Fibroblast of skin of left biceps (primary cell): Measurements from ENCODE around the gene DIAPH1.

Experiments
- DNase-seq, 2 experiments: peaks; one replicate each; pipeline ENCODE4 v3.0.0-alpha.2; 2013; ENCODE audit warnings: low read depth in 2 of 2

The DIAPH1 gene

GRCh38 chr5:141618804-141619554, at the start of gene DIAPH1:
DIAPH1 (minus strand) TSS chr5:141619000; CDS start chr5:141618914, 86 bp downstream.
- peak; percentile 88 for DNase-seq

- DNase-seq: no peak
Measured at GRCh38 chr5:141665995-141666940, 47.5 kb upstream of the DIAPH1 start.

GRCh38 chr5:141664733-141665461, 46.1 kb upstream of the DIAPH1 start:
- DNase-seq: no peak

GRCh38 chr5:141663506-141663905, 44.7 kb upstream of the DIAPH1 start:
- no peak for DNase-seq

GRCh38 chr5:141662028-141662427, 43.2 kb upstream of the DIAPH1 start:
- no peak for DNase-seq

- peak; percentile 58 to 60 for DNase-seq
Measured at GRCh38 chr5:141657937-141658545, 39.2 kb upstream of the DIAPH1 start.

- no peak for DNase-seq
Measured at GRCh38 chr5:141657404-141657803, 38.6 kb upstream of the DIAPH1 start.

- no peak for DNase-seq
Measured at GRCh38 chr5:141656396-141656795, 37.6 kb upstream of the DIAPH1 start.

GRCh38 chr5:141655020-141655419, 36.2 kb upstream of the DIAPH1 start:
- no peak for DNase-seq

- peak; percentile 57 to 60 for DNase-seq
Measured at GRCh38 chr5:141654298-141654697, 35.5 kb upstream of the DIAPH1 start.

GRCh38 chr5:141651728-141652105, 32.9 kb upstream of the DIAPH1 start:
- no peak for DNase-seq

- DNase-seq: no peak
Measured at GRCh38 chr5:141650851-141651727, 32.3 kb upstream of the DIAPH1 start, which contains the start of gene FCHSD1. FCHSD1 (minus strand) TSS chr5:141651418; CDS start chr5:141651368, 50 bp downstream.

GRCh38 chr5:141649972-141650371, 31.2 kb upstream of the DIAPH1 start:
- no peak for DNase-seq

GRCh38 chr5:141649056-141649688, 30.4 kb upstream of the DIAPH1 start:
- no peak for DNase-seq

- DNase-seq: no peak
Measured at GRCh38 chr5:141647851-141648250, 29.1 kb upstream of the DIAPH1 start.

- no peak for DNase-seq
Measured at GRCh38 chr5:141647242-141647641, 28.4 kb upstream of the DIAPH1 start.

- no peak for DNase-seq
Measured at GRCh38 chr5:141646026-141646425, 27.2 kb upstream of the DIAPH1 start.

- no peak for DNase-seq
Measured at GRCh38 chr5:141641634-141642267, 23.0 kb upstream of the DIAPH1 start.

- DNase-seq: no peak
Measured at GRCh38 chr5:141640698-141641097, 21.9 kb upstream of the DIAPH1 start.

- DNase-seq: no peak
Measured at GRCh38 chr5:141640051-141640415, 21.2 kb upstream of the DIAPH1 start.
